Right forelimb (tissue), 1 donor: ENCODE results near the gene EMILIN3.
A peak's percentile ranks its signal among the peaks of the same experiment; 100 is the strongest.

Experiments
- DNase-seq: peaks from one replicate; pipeline ENCODE4 v3.0.0-alpha.2; 2018

EMILIN3 gene

GRCh38 chr20:41390889-41391288 is 24.3 kb upstream of the EMILIN3 start:
- peak; percentile 19 for DNase-seq

- DNase-seq: peak; percentile 73
These were observed 20.8 kb upstream of the EMILIN3 start for GRCh38 chr20:41387444-41387851.

- DNase-seq: peak; percentile 80
These were observed 20.1 kb upstream of the EMILIN3 start for GRCh38 chr20:41386502-41387427.

- peak; percentile 37 for DNase-seq
These were observed 16.2 kb upstream of the EMILIN3 start for GRCh38 chr20:41382791-41383305.

GRCh38 chr20:41380551-41381193 is 14.1 kb upstream of the EMILIN3 start:
- DNase-seq: peak; percentile 45

GRCh38 chr20:41379551-41379950 is 12.9 kb upstream of the EMILIN3 start:
- no peak for DNase-seq

- DNase-seq: peak; percentile 30
These were observed 10.7 kb upstream of the EMILIN3 start for GRCh38 chr20:41377275-41377674.

- DNase-seq: no peak
These were observed 9.7 kb upstream of the EMILIN3 start for GRCh38 chr20:41376349-41376748.

GRCh38 chr20:41375846-41376245 is 9.2 kb upstream of the EMILIN3 start:
- peak; percentile 34 for DNase-seq

GRCh38 chr20:41373931-41374920 is 7.6 kb upstream of the EMILIN3 start:
- DNase-seq: peak; percentile 34

- DNase-seq: peak; percentile 39
These were observed 6.7 kb upstream of the EMILIN3 start for GRCh38 chr20:41373251-41373783.

- DNase-seq: peak; percentile 43
These were observed 4.8 kb upstream of the EMILIN3 start for GRCh38 chr20:41371371-41371770.

GRCh38 chr20:41370176-41370575 is 3.6 kb upstream of the EMILIN3 start:
- DNase-seq: peak; percentile 43

- DNase-seq: peak; percentile 41
These were observed 3.1 kb upstream of the EMILIN3 start for GRCh38 chr20:41369673-41370072.

- DNase-seq: peak; percentile 15
These were observed 1.3 kb upstream of the EMILIN3 start for GRCh38 chr20:41367956-41368355.

GRCh38 chr20:41367393-41367695 is 726 bp upstream of the EMILIN3 start:
- DNase-seq: no peak

- peak; percentile 79 for DNase-seq
These were observed 657 bp downstream of the EMILIN3 start for GRCh38 chr20:41365777-41366545.

- DNase-seq: no peak
These were observed 1.5 kb downstream of the EMILIN3 start for GRCh38 chr20:41364967-41365765.

- no peak for DNase-seq
These were observed 2.3 kb downstream of the EMILIN3 start for GRCh38 chr20:41364236-41364855.

GRCh38 chr20:41363601-41364000 is 3.0 kb downstream of the EMILIN3 start:
- DNase-seq: no peak
